Fibroblast of the aortic adventitia (primary cell): ENCODE results near the gene COL15A1. TPM values are rescaled to one million over a fixed set of nuclear protein-coding genes. Genes with fewer than 3 reads are reported as not detected.

ENCODE experiments used
- DNase-seq: peaks from one replicate; pipeline ENCODE4 v3.0.0-alpha.2; 2010; ENCODE audit warnings: low read depth
- H3K4me3 ChIP-seq: 2 replicates; pipeline ENCODE4 v1.5.1; 2011; ENCODE audit warnings: low read depth, mild to moderate bottlenecking, control low read depth, low read length, moderate library complexity
- total RNA-seq: library from RNA; depleted of rRNA; stranded (reverse); fragments of >200 nt; gene quantifications from 2 replicates; pipeline ENCODE4 v1.2.3, GENCODE V29; 2012; ENCODE audit warnings: low replicate concordance
- TF ChIP-seq, protein P1 (sequence below): IDR thresholded peaks from 2 replicates; pipeline ENCODE4 v1.5.1; 2011; ENCODE audit warnings: mild to moderate bottlenecking, low read length, control low read depth, inconsistent platforms; ENCODE audit not compliant: insufficient read depth

Gene COL15A1
- total RNA-seq, 1 donor: 25.3 TPM

DNA sequence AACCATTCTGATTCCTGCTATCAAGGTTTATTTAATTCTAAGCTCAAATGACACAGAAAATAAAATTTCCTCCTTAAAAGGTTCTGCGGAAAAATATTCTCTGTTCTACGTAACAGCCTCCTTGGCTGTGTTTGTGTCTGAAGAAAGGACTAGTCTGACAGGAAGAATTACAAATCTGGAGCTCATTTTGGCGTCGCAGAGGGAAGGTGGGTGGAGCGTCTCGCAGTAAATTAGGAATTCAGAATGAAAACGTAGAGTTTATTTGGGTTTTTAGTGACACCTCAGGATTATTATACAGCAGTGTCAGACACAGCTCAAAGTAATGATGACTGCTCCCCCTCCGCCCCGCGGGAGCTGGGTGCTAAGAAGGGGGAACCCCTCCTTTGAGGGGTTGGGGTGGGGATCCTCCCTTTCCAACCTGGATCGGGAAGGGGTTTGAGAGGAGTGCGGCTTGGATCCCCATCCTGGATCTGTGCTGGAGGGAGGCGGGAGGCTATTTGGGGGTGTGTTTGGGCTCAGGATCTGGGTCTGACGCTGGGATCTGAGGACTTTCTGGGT lies 160.3 kb downstream of the COL15A1 start:
- DNase-seq: peak; percentile 63
- peak overlapping the region; percentile 72 for H3K4me3 ChIP-seq
- TF ChIP-seq, protein P1, sequence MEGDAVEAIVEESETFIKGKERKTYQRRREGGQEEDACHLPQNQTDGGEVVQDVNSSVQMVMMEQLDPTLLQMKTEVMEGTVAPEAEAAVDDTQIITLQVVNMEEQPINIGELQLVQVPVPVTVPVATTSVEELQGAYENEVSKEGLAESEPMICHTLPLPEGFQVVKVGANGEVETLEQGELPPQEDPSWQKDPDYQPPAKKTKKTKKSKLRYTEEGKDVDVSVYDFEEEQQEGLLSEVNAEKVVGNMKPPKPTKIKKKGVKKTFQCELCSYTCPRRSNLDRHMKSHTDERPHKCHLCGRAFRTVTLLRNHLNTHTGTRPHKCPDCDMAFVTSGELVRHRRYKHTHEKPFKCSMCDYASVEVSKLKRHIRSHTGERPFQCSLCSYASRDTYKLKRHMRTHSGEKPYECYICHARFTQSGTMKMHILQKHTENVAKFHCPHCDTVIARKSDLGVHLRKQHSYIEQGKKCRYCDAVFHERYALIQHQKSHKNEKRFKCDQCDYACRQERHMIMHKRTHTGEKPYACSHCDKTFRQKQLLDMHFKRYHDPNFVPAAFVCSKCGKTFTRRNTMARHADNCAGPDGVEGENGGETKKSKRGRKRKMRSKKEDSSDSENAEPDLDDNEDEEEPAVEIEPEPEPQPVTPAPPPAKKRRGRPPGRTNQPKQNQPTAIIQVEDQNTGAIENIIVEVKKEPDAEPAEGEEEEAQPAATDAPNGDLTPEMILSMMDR: no peak

DNA sequence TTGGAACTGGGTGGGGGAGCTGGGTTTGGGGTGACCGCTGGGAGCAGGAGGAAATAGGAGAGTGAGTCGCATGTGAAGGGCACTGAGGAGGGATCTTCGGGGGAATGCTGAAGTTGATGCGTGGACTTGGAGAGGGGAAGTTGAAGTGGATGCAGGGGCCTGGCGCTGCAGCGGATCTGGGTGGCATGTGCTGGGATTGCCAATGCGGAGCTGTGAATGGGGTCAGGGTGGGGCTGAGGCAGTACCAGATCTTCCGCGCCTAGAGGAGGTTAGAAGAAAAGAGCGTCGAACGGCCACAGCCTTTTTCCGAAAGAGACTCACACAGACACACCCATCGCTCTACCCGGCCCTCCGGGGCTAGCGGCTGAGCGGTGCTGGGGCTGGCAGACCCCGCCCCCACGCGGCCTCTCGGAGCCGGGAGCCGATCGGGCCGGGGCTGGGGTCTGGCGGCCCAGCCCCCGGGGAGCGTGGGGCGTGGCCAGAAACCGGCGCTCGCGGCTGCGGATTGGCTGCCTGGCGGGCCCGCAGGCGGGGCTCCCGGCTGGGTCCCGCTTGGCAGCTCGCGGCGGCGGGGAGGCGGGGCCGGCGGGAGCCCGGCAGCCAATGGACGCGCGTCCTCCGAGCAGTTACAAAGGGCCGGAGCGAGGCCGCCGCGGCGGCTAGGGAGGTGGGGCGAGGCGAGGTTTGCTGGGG lies 160.9 kb downstream of the COL15A1 start, which contains the start of gene TGFBR1:
TGFBR1 (plus strand) TSS at position 655 of the 693 bp plus-strand sequence. CDS start 93 bp downstream, outside the sequence.
- peak; percentile 85 for DNase-seq
- TF ChIP-seq, protein P1: no peak
- H3K4me3 ChIP-seq: peak within 1 kb of the TSS; percentile 78

DNA sequence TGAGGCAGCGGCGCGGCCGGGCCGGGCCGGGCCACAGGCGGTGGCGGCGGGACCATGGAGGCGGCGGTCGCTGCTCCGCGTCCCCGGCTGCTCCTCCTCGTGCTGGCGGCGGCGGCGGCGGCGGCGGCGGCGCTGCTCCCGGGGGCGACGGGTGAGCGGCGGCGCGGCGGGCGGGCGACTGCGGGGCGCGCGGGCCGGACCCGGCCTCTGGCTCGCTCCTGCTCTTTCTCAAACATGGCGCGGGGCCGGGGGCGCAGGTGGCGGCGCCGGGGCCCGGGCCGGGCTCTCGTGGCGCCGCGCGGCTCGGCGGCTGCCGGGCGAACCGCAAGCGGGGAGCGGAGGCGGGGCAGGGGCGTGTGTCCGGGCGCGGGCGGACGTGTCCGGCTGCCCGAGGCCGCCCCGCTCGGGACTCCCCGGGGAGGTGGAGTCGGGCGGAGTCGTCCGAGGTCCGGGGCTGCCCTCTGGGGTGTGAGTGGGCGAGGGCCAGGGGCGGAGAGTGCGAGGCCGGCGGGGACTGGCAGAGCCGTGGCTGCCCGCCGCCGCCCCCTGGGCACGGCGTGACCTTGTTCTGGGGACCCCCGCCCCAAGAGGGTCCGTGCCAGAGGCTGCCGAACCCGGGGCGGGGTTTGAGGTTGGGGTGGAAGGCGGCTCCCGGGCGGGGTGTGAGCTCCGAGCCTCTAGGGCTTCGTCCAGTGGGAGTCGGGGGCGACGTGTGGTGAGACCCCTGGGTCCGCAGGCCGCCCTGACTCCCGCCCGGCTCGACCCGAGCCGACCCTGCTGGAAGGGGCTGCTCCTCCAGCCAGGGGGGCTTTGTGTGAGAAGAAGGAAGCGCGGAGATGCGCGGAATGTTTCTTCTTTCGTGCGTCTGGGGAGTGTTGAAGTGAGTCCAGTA lies 161.7 kb downstream of the COL15A1 start:
- TF ChIP-seq, protein P1: no peak
- DNase-seq: peak; percentile 75
- H3K4me3 ChIP-seq: peak overlapping the region; percentile 78

DNA sequence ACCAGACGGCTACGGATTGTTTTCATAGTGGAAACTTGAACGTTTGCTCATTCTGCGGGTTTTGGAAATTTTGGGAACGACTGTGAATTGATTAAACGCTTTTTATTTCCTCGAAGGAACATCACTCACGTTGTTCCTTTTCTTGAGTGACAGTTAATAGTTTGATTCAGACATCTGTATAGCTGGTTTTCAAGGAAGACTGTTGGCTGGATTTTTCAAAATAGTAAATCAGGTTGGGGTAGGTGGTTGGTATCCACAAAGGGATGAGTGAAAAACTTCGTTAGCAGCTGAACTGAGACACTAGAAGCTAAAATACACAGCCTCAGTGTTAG lies 162.3 kb downstream of the COL15A1 start:
- TF ChIP-seq, protein P1: no peak
- no peak for DNase-seq
- peak overlapping the region; percentile 78 for H3K4me3 ChIP-seq

DNA sequence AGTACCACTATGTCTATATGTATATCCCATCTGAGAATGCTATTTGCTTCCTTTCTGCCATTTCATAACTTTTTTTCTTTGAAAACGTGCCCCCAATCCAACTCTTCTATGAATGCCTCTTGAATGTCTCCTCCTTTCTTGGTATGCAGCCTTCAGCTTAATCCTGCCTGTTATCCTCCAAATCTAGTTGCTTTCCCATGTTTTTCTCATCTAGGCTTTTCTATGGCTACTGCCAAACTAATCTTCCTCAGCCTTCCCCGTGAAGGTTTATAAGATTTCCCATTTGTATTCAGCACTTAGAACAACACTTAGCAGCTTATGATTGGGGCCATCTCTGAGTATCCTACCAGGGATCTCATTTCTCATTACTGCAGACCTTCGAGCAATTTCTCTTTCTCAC lies 163.7 kb downstream of the COL15A1 start:
- no peak overlapping the region for H3K4me3 ChIP-seq
- DNase-seq: no peak
- TF ChIP-seq, protein P1: no peak

DNA sequence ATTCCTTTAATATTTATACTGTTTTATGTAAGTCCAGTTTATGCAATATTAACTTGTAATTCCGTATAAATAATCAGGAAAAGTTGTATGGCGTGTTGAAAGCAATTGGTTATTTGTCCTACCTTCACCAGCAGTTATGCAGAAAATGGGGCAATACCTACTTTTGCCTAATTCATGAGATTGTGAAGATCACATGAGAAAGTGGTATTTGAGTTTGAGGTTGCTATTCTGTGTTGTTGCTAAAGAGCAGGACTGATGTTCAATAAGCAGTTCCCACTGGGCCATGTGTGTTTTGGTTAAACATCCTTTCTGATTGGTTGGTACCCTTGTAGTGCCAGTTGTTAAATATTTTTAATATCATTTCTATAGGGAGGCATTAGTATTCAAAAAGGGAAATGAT lies 164.4 kb downstream of the COL15A1 start:
- no peak for DNase-seq
- H3K4me3 ChIP-seq: no peak overlapping the region
- TF ChIP-seq, protein P1: no peak
